Left ventricle myocardium inferior (tissue), 1 donor: ENCODE measurements around the gene TFR2. TPM values are rescaled to one million over a fixed set of nuclear protein-coding genes. Genes with fewer than 3 reads are reported as not detected.
"Not testable (repeated sequence)": the region's sequence is repeated elsewhere in the genome, so short reads cannot be mapped to it uniquely, and the experiment has no call there.

Source experiments
- DNase-seq: peaks from one replicate; pipeline ENCODE4 v3.0.0-alpha.2; 2020
- H3K27ac ChIP-seq: fragments of 200-600 bp; replicated peaks from 2 replicates; pipeline ENCODE4 v1.8.0; 2021
- H3K27me3 ChIP-seq: fragments of 200-600 bp; 2 replicates; pipeline ENCODE4 v1.8.0; 2021; ENCODE audit warnings: low read depth
- H3K36me3 ChIP-seq: fragments of 200-600 bp; 2 replicates; pipeline ENCODE4 v1.8.0; 2021
- H3K4me1 ChIP-seq: fragments of 200-600 bp; 2 replicates; pipeline ENCODE4 v1.8.0; 2021
- H3K4me3 ChIP-seq: fragments of 200-600 bp; 2 replicates; pipeline ENCODE4 v1.8.0; 2021; ENCODE audit warnings: mild to moderate bottlenecking, moderate library complexity
- H3K9me3 ChIP-seq: fragments of 200-600 bp; replicated peaks from 2 replicates; pipeline ENCODE4 v1.8.0; 2021
- CTCF ChIP-seq: fragments of 200-600 bp; IDR thresholded peaks from 2 replicates; pipeline ENCODE4 v1.8.0; 2021; ENCODE audit warnings: antibody characterized with exemption, mild to moderate bottlenecking, borderline replicate concordance
- intact Hi-C: fragments of 100-400 bp; cut with micrococcal nuclease; formaldehyde crosslinking; loops from one replicate; pipeline ENCODE4 v1.11.0; 2022
- total RNA-seq: library from RNA; stranded (reverse); fragmentation: NEBNext Ultra II Directional; extraction: Animal tissue kit (Norgen Biotek cat#: 25700); gene quantifications from one replicate; pipeline ENCODE4 v1.2.1, GENCODE V29; 2021
- donor health status: DM: no; HTN: yes; CAD: no; lungs with severe emphysema.

Gene TFR2
- total RNA-seq, 1 donor from 2014 or later, result 0.25 TPM

- no peak for TF ChIP-seq CTCF
- peak; percentile 99 for DNase-seq
- H3K9me3 ChIP-seq, result no peaks in the 10 kb centered on the region
- H3K36me3 ChIP-seq, result peaks cover 21% of the 10 kb centered on the region
- peak within 1 kb of the TSS; percentile 99 for H3K4me3 ChIP-seq
- peak within 1 kb of the TSS; percentile 99 for H3K27ac ChIP-seq
- intact Hi-C loops, result no loop called here
- H3K4me1 ChIP-seq, result peaks cover 49% of the 10 kb centered on the region
- no peaks in the 10 kb centered on the region for H3K27me3 ChIP-seq
These were observed 32.1 kb upstream of the TFR2 start, which contains the start of gene GNB2 for GRCh38 chr7:100673302-100673941. Gene GNB2 (plus strand): TSS chr7:100673740. CDS start chr7:100676266, 2,526 bp downstream.

- Histone ChIP-seq H3K9me3 (no peaks in the 10 kb centered on the region), H3K27me3 (no peaks in the 10 kb centered on the region), H3K27ac (no peak overlapping the region), H3K4me1 (peaks cover 31% of the 10 kb centered on the region), H3K4me3 (no peak overlapping the region), H3K36me3 (peaks cover 3% of the 10 kb centered on the region)
- no peak for TF ChIP-seq CTCF
- no peak for DNase-seq
- intact Hi-C loops, result no loop called here
These were observed 30.3 kb upstream of the TFR2 start for GRCh38 chr7:100671353-100672327.

- Histone ChIP-seq H3K27ac (no peak overlapping the region), H3K4me3 (no peak overlapping the region), H3K4me1 (peaks cover 15% of the 10 kb centered on the region), H3K36me3 (no peaks in the 10 kb centered on the region), H3K9me3 (no peaks in the 10 kb centered on the region), H3K27me3 (no peaks in the 10 kb centered on the region)
- no peak for DNase-seq
- TF ChIP-seq CTCF, result no peak
- intact Hi-C loops, result no loop called here
These were observed 28.7 kb upstream of the TFR2 start for GRCh38 chr7:100670074-100670473.

- intact Hi-C loops, H3K36me3 ChIP-seq, H3K27ac ChIP-seq, H3K9me3 ChIP-seq, H3K4me1 ChIP-seq, DNase-seq, H3K27me3 ChIP-seq, H3K4me3 ChIP-seq: not testable (repeated sequence)
These were observed 27.8 kb upstream of the TFR2 start for GRCh38 chr7:100669106-100669505.

- intact Hi-C loops, result no loop called here
- no peaks in the 10 kb centered on the region for H3K36me3 ChIP-seq
- no peak for DNase-seq
- peaks cover 3% of the 10 kb centered on the region for H3K4me1 ChIP-seq
- no peak overlapping the region for H3K4me3 ChIP-seq
- no peak overlapping the region for H3K27ac ChIP-seq
- H3K9me3 ChIP-seq, result no peaks in the 10 kb centered on the region
- no peak for TF ChIP-seq CTCF
- no peaks in the 10 kb centered on the region for H3K27me3 ChIP-seq
These were observed 26.7 kb upstream of the TFR2 start for GRCh38 chr7:100668069-100668449.
